ENCODE results near the gene CAMK1D.
A peak's percentile ranks its signal among the peaks of the same experiment; 100 is the strongest.
"Not testable (repeated sequence)": the region's sequence is repeated elsewhere in the genome, so short reads cannot be mapped to it uniquely, and the experiment has no call there.

Gene CAMK1D

GRCh38 chr10:12470719-12471118, 121.4 kb downstream of the CAMK1D start:
- DNase-seq, result no peak

DNA sequence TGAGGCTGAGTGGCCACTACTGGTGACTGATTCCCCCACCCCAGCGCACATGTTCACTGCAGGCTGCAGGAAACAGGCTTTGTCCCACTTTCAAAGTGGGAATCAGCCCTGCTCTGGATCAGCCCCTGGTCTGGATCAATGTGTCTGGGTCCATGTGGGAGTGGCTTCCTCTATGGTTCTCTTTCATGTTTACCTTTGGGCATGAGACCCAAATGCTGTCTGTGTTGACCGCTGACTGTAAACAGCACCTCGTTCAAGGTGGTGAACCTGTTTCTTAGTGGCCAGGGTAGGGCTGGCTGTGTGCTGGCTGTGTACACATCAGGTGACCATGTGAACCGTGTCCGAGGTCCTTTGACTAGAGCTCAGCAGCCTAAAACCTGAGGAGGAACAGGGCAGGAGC, 121.8 kb downstream of the CAMK1D start:
- no peak for DNase-seq

- no peak for DNase-seq
These were observed 124.1 kb downstream of the CAMK1D start for GRCh38 chr10:12473491-12473890.

DNA sequence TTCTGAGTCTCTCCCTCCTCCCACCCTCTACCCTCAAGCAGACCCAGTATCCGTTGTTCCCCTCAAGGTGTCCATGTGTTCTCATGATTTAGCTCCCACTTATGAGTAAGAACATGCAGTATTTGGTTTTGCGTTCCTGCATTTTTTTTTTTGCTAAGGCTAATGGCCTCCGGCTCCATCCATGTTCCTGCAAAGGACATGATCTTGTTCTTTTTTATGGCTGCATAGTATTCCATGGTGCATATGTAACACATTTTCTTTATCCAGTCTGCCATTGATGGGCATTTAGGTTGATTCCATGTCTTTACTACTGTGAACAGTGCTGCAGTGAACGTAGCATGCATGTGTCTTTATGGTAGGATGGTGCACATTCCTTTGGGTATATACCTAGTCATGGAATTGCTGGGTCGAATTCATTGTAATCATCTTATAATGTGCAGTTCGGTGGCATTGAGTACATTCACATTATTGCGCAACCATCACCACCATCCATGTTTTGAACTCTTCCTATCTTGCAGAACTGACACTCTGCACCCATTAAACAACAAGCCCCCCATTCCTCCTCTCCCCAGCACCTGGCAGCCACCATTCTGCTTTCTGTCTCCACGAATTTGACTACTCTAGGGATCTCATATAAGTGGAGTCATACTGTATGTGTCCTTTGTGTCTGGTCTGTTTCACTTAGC, 125.5 kb downstream of the CAMK1D start:
- DNase-seq, result no peak

DNA sequence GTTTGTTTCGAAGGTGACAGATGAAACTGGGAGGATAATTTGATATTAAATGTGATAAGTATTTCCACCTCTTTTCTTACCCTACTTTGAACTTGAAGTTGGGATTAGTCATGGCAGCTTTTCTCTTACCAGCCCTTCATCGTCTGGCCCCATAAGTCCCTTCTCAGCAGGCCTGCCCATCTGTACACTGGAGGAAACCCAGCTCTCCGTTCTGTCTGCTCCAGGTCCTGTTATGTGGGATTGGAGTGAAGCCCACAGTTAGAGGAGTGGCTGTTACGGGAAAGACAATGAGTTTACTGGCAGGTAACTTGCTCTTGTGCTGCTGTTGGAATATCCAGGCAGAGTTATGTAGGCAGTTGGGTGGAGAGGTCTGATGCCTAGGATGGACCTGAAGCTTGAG, 127.3 kb downstream of the CAMK1D start:
- no peak for DNase-seq

GRCh38 chr10:12479437-12479844, 130.1 kb downstream of the CAMK1D start:
- no peak for DNase-seq

DNA sequence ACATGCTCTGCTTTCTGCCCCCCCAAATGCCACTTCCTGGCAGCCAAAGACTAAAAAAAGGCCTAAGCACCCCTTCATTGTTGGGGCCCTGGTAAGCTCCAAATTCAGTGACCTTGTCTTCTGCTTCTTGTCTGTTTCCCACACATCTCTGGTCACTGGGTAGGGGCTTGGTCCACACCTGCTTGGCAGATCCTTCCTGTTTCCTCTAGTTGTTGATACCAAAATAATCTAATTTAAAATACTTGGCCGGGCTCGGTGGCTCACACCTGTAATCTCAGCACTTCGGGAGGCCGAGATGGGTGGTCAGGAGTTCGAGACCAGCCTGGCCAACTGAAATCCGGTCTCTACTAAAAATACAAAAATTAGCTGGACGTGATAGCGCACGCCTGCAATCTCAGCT, 130.6 kb downstream of the CAMK1D start:
- DNase-seq, result no peak

GRCh38 chr10:12480440-12480839, 131.1 kb downstream of the CAMK1D start:
- DNase-seq, result no peak

DNA sequence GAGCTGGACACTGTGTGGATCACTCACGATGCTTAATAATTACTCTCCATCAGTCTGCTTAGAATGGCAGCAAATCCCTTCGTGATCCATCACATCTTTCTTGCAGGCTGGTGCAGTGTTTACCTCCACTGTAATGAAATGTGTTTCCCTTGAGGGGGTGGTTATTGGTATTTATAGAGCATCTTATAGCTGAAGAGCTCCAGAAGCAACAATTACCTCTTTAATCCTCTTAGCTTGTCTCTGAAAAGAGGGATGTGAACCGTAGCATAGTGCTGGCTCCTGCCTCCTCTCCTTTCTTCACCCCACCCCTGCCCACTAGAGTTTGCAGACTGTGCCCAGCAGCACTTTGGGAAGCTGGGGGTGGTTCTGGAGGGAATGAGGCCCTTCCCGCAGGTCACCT, 132.6 kb downstream of the CAMK1D start:
- peak; percentile 44 for DNase-seq

DNA sequence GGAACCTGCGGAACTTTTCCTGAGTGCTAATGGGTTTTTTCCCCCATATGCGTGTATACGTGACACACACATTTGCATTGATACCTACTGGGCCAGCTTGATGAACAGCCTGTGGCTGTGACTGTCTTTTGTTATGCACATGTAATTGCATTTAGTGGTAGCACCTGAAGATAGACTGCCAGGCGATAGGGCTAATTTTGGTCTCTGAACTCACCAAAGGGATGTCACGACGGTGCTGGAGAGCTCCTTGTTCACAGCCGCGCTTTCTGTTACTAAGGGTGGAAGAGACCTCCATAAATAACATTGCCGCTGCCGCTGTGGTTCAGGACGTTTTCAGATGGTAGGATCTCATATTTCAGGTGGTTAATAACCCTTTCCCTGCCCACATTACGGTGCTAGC, 133.2 kb downstream of the CAMK1D start:
- peak; percentile 41 for DNase-seq

DNA sequence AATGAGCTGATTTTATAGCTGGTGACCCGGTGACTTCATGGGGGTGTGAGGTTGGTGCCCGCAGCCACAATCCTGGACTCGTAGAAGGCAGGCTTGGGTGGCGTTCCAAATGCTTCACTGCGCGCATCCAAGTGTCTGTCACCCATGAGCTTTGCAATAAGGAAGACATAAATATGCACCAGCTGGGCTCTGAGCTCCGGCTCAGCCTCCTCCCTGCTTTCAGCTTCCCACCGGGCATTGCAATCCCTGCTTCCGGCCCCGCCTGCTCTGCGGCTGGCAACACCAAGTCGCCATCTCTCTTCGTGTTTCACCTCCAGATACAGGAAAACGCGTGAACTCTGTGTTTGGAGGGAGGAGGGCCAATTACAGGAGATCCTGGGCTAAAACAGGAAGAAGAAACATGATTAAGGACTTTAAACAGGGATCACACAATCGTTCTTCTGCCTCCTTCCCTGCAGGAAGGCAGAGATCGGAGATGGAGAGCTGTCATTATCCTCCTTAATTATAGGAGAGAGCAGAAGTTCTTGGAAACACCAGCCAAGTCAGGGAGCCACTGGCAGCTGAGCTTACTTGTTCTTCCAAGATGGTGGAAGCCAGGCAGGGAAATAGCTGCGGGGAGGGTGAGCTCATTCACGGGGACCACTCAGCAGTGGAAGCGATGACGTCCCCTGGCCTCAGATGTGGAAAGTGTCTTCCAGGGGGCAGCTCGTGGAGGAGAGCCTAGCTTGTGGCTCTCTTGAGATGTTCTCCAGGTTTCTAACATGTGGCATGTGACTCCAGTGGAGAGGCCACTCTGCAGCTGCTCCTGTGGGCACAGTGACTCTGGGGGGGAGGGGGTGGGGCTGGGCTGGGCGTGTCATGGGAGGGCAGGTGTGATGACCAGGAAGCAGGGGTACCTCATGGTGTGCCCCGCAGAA, 134.9 kb downstream of the CAMK1D start:
- DNase-seq, result peak; percentile 62

GRCh38 chr10:12484941-12485805, 135.8 kb downstream of the CAMK1D start:
- DNase-seq, result peak; percentile 63

DNA sequence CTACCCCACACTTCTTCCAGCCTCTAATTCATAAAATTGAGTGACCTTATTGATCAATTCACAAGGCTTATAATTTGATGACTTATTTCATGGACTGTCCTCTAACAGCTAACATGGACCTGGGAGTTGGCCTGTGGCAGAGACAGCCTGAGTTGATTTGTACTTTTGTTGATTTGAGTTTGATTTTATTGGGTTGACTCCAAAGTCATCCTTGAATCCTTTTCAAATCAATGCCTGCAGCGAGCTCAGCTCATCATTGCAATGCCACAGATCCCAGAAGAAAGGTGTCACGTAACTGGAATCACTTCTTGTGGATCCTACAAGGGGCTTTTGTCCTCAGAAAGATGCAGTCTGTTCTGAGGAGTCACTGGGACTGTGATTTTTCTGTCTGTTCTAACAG, 138.0 kb downstream of the CAMK1D start:
- no peak for DNase-seq

- no peak for DNase-seq
These were observed 139.3 kb downstream of the CAMK1D start for GRCh38 chr10:12488626-12489025.

DNA sequence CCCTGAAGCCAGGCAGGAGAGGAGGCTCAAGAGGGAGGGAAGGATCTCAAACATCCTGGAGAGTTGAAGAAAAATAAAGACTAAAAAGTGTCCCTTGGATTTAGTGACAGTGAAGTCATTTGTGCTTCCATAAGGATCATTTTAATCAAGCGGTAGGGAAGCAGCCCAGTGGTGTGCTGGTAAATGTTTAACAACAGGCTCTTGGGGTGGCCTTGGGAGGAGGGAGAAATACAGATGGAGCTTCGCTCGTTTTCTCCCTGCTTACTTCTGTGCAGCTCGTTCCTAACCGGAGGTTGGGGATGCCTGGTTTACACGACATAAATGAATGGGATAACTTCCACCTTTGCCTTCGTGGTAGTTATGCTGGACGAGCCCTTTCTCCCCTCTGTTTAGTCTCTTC, 140.0 kb downstream of the CAMK1D start:
- DNase-seq, result no peak

- no peak for DNase-seq
These were observed 140.5 kb downstream of the CAMK1D start for GRCh38 chr10:12489806-12490205.

DNA sequence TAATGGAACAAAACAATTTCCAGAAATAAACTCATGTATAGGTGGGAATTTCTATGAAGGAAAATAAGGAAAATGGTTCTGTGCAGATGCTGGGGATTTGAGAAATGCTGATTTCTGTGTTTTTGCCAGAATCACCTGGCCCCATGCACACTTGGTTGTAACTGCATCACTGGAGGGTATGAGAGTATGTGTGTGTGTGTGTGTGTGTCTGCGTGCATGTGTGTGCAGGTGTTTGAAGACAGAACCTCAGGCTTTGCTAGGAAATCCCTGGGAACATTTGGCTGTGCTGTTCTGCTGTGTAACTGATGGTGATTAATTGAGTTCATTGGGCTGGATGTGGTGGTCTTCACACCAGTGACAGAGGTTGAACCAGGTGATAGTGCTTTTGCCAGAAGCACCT, 141.6 kb downstream of the CAMK1D start:
- no peak for DNase-seq

DNA sequence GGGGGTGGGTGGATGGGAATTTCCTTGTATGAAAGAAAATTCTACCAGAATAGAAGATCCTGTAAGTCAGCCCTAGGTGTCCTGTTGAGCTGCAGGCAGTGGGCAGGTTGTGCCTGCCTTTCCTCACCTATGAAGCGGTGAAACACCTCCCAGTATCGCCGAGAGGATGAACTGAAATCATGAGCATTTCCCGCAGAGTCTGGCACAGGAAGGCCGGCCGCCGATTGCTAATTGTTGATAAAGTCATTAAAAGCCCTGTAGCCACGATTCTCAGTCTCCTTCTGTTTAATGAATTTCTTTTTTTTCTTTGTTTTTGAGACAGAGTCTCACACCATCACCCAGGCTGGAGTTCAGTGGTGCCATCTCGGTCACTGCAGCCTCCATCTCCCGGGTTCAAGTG, 142.1 kb downstream of the CAMK1D start:
- DNase-seq, result no peak

GRCh38 chr10:12492016-12492415, 142.7 kb downstream of the CAMK1D start:
- no peak for DNase-seq

- not testable (repeated sequence) for DNase-seq
These were observed 147.7 kb downstream of the CAMK1D start for GRCh38 chr10:12497046-12497445.

DNA sequence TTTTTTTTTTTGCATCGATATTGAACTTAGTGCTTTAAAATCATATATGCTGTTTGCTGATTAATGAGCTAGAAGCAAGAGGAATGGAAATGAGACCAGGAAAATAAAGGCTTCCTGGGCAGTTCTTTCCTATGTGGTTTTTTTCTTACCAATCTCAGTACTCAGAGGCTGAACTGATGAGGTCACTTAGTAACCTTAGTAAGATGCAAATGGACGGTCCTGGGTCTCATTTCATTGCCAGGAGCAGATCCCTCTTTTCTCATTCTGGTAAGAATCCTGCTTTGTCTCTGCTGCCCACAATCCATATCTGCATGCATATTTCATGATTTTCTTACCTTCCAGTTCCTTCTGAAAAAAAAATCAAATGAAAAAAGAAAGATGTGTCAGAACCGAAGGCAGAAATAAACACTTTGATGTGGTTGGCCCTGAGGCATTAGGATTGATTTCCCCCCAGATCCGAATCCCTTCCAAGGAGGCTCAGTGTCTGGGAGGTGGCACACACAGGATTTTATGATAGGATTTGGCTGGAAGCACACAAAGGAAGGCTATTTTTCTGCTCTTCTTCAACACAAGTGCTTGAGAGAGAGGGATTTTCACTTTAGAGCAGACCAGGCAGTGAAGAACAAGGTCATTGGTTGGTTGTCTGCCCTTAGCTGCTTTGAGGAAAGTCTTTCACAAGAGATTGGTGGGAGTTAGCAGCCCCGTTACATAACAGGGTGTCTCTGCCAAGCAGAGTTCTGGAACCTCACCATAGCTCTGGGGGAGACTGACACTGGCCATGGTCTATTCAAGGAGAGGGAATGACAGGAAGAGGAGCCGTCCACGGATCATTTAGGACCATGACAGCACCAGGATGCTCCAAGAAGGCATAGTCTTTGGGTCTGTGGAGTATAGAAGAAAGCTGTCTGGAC, 150.0 kb downstream of the CAMK1D start:
- DNase-seq, result no peak

Data from NCI-H510A treated with DMSO at 0.1 percent for 48 hours (cell line).